ENCODE measurements around the gene TM2D3.
"Not testable (repeated sequence)": the region's sequence is repeated elsewhere in the genome, so short reads cannot be mapped to it uniquely, and the experiment has no call there.

The TM2D3 gene

DNA sequence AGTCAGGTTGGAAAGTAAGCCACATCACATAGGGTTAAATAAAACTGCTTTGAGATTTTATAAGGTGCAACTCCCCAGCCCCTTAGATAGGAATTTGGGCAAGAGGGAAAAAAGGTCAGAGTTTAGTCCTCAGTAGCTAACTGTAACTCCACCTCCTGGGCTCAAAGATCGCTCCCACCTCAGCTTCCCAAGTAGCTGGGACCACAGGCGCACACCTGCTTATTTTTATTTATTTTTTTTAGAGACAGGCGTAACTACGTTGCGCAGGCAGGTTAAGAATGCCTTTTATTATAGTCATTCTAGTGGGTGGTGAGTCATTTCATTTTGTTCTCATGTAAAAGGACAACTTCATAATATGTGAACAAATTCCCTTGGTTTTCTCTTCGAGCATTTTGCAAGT, 14.7 kb downstream of the TM2D3 start:
- TF ChIP-seq CTBP1 (IDR thresholded peaks at IDR 0.05; ENCODE audit: borderline replicate concordance), result no peak
- TF ChIP-seq TARDBP (IDR thresholded peaks at IDR 0.05), result no peak
- TF ChIP-seq SP1 (IDR thresholded peaks at IDR 0.05), result no peak
- TF ChIP-seq BHLHE40 (IDR thresholded peaks at IDR 0.05; ENCODE audit: borderline replicate concordance), result no peak
- TF ChIP-seq SUZ12 (IDR thresholded peaks at IDR 0.05), result no peak
- DNase-seq (ENCODE audit: extremely low spot score), result no peak
- POLR2A ChIA-PET, result no interaction called here
- CTCF ChIA-PET, result interaction anchor here (1.0 to 1.2 kb wide), 2 partner anchors 13 to 135 kb away, joined by 3 read pairs; no protein-coding TSS in a partner anchor

DNA sequence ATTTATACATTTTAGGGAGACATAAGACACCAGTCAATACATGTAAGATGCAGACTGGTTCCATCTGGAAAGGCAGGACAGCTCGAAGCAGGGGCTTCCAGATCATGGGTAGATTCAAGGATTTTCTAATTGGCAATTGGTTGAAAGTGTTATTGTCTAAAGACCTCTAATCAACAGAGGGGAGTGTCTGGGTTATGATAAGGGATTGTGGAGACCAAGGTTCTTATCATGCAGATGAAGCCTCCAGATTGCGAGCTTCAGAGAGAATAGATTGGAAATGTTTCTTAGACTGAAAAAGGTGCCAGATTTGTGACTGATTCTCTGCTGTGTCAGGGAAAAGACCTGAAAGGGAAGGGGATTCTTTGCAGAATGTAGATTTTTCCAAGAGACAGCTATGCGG, 15.1 kb downstream of the TM2D3 start:
- DNase-seq (ENCODE audit: extremely low spot score), result no peak
- POLR2A ChIA-PET, result no interaction called here
- CTCF ChIA-PET, result interaction anchor here (1.0 to 1.2 kb wide), 2 partner anchors 13 to 135 kb away, joined by 3 read pairs; no protein-coding TSS in a partner anchor
- no peak for TF ChIP-seq HDGF (IDR thresholded peaks at IDR 0.05; ENCODE audit: borderline replicate concordance)
- TF ChIP-seq FOXM1 (IDR thresholded peaks at IDR 0.05; ENCODE audit: borderline replicate concordance), result no peak
- TF ChIP-seq, protein P1, sequence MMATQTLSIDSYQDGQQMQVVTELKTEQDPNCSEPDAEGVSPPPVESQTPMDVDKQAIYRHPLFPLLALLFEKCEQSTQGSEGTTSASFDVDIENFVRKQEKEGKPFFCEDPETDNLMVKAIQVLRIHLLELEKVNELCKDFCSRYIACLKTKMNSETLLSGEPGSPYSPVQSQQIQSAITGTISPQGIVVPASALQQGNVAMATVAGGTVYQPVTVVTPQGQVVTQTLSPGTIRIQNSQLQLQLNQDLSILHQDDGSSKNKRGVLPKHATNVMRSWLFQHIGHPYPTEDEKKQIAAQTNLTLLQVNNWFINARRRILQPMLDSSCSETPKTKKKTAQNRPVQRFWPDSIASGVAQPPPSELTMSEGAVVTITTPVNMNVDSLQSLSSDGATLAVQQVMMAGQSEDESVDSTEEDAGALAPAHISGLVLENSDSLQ (IDR thresholded peaks at IDR 0.05), result no peak
- TF ChIP-seq TARDBP (IDR thresholded peaks at IDR 0.05), result no peak
- no peak for TF ChIP-seq CTBP1 (IDR thresholded peaks at IDR 0.05; ENCODE audit: borderline replicate concordance)
- no peak for TF ChIP-seq LEF1 (IDR thresholded peaks at IDR 0.05; ENCODE audit: borderline replicate concordance)
- no peak for TF ChIP-seq ZNF384 (IDR thresholded peaks at IDR 0.05)
- TF ChIP-seq SP1 (IDR thresholded peaks at IDR 0.05), result no peak
- no peak for TF ChIP-seq ELF4 (IDR thresholded peaks at IDR 0.05)
- no peak for TF ChIP-seq FOXK2 (IDR thresholded peaks at IDR 0.05)
- TF ChIP-seq NFRKB (IDR thresholded peaks at IDR 0.05), result no peak

DNA sequence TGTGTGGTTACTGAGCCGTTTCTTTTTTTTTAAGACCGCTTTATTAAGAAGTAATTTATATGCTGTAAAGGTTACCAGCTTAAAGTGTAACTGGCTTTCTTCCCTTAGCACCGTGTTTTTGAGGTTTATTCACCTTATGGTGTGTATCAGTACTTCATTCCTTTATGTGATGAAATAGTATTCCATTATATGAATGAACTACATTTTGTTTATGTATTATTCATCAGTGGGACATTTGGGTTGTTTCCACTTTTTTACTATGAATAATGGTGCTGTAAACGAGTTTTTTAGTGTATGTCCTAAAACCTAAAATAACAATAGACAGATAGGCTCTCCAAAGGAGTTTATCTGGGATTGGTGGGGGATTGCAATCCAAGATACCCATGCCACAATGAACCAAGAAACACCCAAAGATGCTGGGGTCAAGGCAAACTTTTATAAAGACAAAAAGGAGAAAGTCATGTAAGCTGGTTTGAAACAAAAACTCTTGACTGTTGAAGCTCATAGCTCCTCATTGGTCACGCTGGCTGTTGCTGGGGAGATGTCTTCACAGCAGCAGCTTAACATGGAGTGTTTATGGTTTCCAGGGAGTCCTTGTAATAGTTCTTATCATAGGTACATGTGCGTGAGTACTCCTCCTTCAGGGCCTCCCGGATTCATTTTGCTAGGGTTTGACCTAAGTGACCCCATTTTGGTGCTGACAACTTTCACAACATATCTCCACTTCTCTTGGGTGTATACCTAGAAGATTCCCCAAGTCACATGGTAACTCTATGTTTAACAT, 16.0 kb downstream of the TM2D3 start:
- no peak for DNase-seq (ENCODE audit: extremely low spot score)
- CTCF ChIA-PET, result interaction anchor here (1.2 kb wide), 1 partner anchor 134 kb away, joined by 3 read pairs; no protein-coding TSS in a partner anchor
- TF ChIP-seq, protein P1 (IDR thresholded peaks at IDR 0.05), result no peak
- TF ChIP-seq NFRKB (IDR thresholded peaks at IDR 0.05) (no peak), LEF1 (IDR thresholded peaks at IDR 0.05; ENCODE audit: borderline replicate concordance) (no peak), HDGF (IDR thresholded peaks at IDR 0.05; ENCODE audit: borderline replicate concordance) (no peak), ZNF384 (IDR thresholded peaks at IDR 0.05) (no peak), SUZ12 (IDR thresholded peaks at IDR 0.05) (no peak), TARDBP (IDR thresholded peaks at IDR 0.05) (no peak), ELF4 (IDR thresholded peaks at IDR 0.05) (no peak), FOXM1 (IDR thresholded peaks at IDR 0.05; ENCODE audit: borderline replicate concordance) (no peak)
- POLR2A ChIA-PET, result no interaction called here

DNA sequence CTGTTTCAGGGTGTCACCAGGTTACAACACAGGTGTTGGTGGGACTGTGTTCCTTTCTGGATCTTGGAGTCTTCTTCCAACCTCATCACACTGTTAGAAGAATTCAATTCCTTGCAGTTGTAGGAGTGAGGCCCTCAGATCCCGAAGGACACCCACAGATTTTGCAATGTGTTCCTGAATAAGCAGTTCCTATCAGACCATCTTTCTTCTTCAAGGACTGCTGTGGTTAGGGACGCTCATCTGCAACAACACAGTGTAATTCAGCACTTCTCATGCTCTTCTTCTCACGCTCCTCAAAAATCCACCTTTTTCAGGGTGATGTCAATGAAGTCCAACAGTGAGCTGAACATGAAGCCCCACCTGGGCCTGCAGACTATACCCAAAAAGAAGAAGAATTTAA, 18.8 kb downstream of the TM2D3 start:
- CTCF ChIA-PET, result interaction anchor here (0.8 kb wide), 1 partner anchor 625 kb away, joined by 4 read pairs; no protein-coding TSS in a partner anchor
- no peak for DNase-seq (ENCODE audit: extremely low spot score)
- POLR2A ChIA-PET, result no interaction called here
- TF ChIP-seq, protein P1 (IDR thresholded peaks at IDR 0.05), result no peak
- no peak for TF ChIP-seq ELF4 (IDR thresholded peaks at IDR 0.05)
- no peak for TF ChIP-seq NFRKB (IDR thresholded peaks at IDR 0.05)
- no peak for TF ChIP-seq ZNF384 (IDR thresholded peaks at IDR 0.05)
- no peak for TF ChIP-seq CTBP1 (IDR thresholded peaks at IDR 0.05; ENCODE audit: borderline replicate concordance)
- no peak for TF ChIP-seq LEF1 (IDR thresholded peaks at IDR 0.05; ENCODE audit: borderline replicate concordance)
- TF ChIP-seq FOXM1 (IDR thresholded peaks at IDR 0.05; ENCODE audit: borderline replicate concordance), result no peak
- no peak for TF ChIP-seq TARDBP (IDR thresholded peaks at IDR 0.05)
- no peak for TF ChIP-seq BHLHE40 (IDR thresholded peaks at IDR 0.05; ENCODE audit: borderline replicate concordance)
- no peak for TF ChIP-seq FOXA1 (IDR thresholded peaks at IDR 0.05)
- TF ChIP-seq FOXK2 (IDR thresholded peaks at IDR 0.05), result no peak
- no peak for TF ChIP-seq SP1 (IDR thresholded peaks at IDR 0.05)
- no peak for TF ChIP-seq SUZ12 (IDR thresholded peaks at IDR 0.05)
- no peak for TF ChIP-seq L3MBTL2 (conservative IDR thresholded peaks at IDR 0.05)
- no peak for TF ChIP-seq ARNT (IDR thresholded peaks at IDR 0.05)
- no peak for TF ChIP-seq HDGF (IDR thresholded peaks at IDR 0.05; ENCODE audit: borderline replicate concordance)

DNA sequence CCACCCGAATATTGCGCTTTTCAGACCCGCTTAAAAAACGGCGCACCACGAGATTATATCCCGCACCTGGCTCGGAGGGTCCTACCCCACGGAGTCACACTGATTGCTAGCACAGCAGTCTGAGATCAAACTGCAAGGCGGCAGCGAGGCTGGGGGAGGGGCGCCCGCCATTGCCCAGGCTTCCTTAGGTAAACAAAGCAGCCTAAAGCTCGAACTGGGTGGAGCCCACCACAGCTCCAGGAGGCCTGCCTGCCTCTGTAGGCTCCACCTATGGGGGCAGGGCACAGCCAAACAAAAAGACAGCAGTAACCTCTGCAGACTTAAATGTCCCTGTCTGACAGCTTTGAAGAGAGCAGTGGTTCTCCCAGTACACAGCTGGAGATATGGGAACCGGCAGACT, 25.5 kb downstream of the TM2D3 start:
- POLR2A ChIA-PET; DNase-seq (ENCODE audit: extremely low spot score); CTCF ChIA-PET: not testable (repeated sequence)

DNA sequence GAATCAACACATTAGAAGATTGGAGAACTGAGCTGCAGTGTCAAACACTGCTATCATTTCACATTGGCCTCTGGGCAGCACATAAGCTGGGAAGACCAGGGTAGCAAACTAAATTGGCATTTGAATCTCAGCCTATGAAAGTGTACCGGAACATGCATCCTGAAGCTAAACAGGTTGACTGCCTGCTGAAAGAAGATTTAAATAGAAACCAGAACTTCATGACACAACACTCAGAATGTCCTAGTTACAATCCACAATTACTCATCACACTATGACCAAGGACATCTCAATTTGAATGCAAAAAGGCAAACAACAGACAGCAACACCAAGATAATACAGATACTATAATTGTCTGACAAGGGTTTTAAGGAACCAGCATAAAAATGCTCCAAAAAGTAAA, 26.2 kb downstream of the TM2D3 start:
- ChIA-PET POLR2A (interaction anchor here (0.7 kb wide), 1 partner anchor 26 kb away, joined by 3 read pairs; no protein-coding TSS in a partner anchor), CTCF (no interaction called here)
- no peak for TF ChIP-seq LEF1 (IDR thresholded peaks at IDR 0.05; ENCODE audit: borderline replicate concordance)
- TF ChIP-seq SUZ12 (IDR thresholded peaks at IDR 0.05), result no peak
- TF ChIP-seq, protein P1 (IDR thresholded peaks at IDR 0.05), result no peak
- TF ChIP-seq HDGF (IDR thresholded peaks at IDR 0.05; ENCODE audit: borderline replicate concordance), result no peak
- TF ChIP-seq NFRKB (IDR thresholded peaks at IDR 0.05), result no peak
- TF ChIP-seq ELF4 (IDR thresholded peaks at IDR 0.05), result no peak
- no peak for TF ChIP-seq CTBP1 (IDR thresholded peaks at IDR 0.05; ENCODE audit: borderline replicate concordance)
- TF ChIP-seq TARDBP (IDR thresholded peaks at IDR 0.05), result no peak
- TF ChIP-seq ZNF384 (IDR thresholded peaks at IDR 0.05), result no peak
- TF ChIP-seq BHLHE40 (IDR thresholded peaks at IDR 0.05; ENCODE audit: borderline replicate concordance), result no peak
- no peak for TF ChIP-seq FOXA1 (IDR thresholded peaks at IDR 0.05)
- no peak for DNase-seq (ENCODE audit: extremely low spot score)

All from HEK293T (cell line).